ENCODE results near the gene DNM3.
"Not testable (repeated sequence)": the region's sequence is repeated elsewhere in the genome, so short reads cannot be mapped to it uniquely, and the experiment has no call there.

The DNM3 gene

GRCh38 chr1:172298141-172298540 is 456.8 kb downstream of the DNM3 start:
- no peak for DNase-seq

GRCh38 chr1:172298911-172299310 is 457.6 kb downstream of the DNM3 start:
- no peak for DNase-seq

DNA sequence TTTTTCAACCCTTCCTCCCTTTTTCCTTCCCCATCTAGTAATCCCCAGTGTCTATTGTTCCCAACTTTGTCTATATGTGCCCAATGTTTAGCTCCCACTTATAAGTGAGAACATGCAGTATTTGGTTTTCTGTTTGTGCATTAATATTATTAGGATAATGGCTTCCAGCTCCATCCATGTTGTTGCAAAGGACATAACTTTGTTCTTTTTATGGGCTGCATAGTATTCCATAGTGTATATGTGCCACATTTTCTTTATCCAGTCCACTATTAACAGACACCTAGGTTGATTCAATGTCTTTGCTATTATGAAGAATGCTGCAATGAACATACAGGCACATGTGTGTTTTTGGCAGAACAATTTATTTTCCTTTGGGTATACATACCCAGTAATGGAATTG is 458.2 kb downstream of the DNM3 start:
- DNase-seq: no peak

- not testable (repeated sequence) for DNase-seq
Measured at GRCh38 chr1:172307508-172307907, 466.2 kb downstream of the DNM3 start.

- DNase-seq: no peak
Measured at GRCh38 chr1:172308142-172308541, 466.8 kb downstream of the DNM3 start.

DNA sequence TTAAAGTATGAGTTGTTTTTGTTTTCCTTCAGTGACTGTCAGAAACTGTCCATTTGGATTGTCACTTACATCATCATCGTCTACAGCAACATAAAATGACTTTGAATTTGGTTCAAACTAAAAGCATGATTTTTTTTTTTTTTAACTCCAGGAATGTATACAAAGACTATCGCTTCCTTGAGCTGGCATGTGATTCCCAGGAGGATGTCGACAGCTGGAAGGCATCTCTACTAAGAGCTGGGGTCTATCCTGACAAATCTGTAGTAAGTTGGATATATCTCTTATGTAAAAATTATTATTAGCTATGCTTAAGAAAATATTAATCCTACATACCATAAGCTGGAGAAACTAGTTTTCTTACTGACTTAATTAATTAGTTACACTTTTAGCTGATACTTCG is 467.3 kb downstream of the DNM3 start:
- DNase-seq: no peak

- no peak for DNase-seq
Measured at GRCh38 chr1:172320733-172321132, 479.4 kb downstream of the DNM3 start.

- no peak for DNase-seq
Measured at GRCh38 chr1:172321451-172321850, 480.2 kb downstream of the DNM3 start.

GRCh38 chr1:172322219-172323061 is 481.1 kb downstream of the DNM3 start:
- DNase-seq: no peak

GRCh38 chr1:172323686-172324085 is 482.4 kb downstream of the DNM3 start:
- no peak for DNase-seq

GRCh38 chr1:172324086-172324485 is 482.8 kb downstream of the DNM3 start:
- DNase-seq: no peak

- no peak for DNase-seq
Measured at GRCh38 chr1:172324761-172325160, 483.5 kb downstream of the DNM3 start.

GRCh38 chr1:172325531-172325930 is 484.2 kb downstream of the DNM3 start:
- DNase-seq: no peak

DNA sequence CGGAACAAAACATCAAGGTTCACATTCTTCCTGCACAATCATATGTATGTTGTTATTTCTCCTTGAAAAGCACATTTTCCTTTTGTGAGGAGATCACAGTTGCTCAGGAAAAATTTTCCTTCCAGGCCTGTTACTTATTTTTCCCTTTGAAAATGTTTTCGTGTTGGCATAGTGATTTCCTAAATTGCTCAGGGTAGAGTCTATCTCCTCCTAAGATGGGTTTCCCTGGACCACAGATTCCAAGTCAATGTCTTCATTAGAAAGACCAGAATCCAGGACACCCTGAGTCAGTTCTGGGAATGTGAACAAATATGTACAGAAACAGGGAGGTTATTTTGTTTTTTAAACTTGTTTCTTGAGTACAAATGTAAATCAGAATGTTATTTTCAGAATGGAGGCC is 484.8 kb downstream of the DNM3 start:
- DNase-seq: no peak

DNA sequence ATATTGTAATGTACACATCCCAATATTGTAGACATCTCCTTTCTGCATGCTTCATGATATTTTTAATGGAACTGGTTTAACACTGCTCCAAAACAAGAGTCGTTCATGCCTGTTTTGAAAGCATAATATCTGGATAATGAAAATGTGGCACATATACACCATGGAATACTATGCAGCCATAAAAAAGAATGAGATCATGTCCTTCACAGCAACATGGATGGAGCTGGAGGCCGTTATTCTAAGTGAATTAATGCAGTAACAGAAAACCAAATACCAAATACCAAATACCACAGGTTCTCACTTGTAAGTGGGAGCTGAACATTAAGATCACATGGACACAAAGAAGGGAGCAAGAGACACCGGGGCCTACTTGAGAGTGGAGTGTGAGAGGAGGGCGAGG is 487.0 kb downstream of the DNM3 start:
- DNase-seq: no peak

GRCh38 chr1:172332230-172332629 is 490.9 kb downstream of the DNM3 start:
- no peak for DNase-seq

GRCh38 chr1:172335377-172335776 is 494.1 kb downstream of the DNM3 start:
- DNase-seq: no peak

DNA sequence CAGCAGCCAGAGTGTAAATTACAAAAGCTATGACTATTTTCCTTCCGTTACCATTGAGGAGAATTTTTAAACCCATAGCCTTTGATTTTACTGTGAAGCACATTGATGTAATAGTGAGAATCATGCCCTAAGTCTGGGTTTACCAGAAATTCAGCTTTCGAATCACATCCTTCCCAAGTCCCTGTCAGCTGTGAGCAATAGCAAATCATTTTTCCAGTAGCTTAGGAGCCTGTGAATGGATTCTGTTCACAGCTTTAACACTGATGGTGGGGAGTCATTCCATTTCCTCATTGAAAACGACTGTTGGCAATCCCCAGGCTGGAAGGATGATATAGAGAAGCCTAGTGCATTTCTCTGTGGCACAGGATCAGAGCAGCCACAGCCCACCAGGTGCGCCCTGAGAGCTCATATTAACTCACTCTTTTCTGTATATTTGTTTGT is 497.0 kb downstream of the DNM3 start:
- no peak for DNase-seq

DNA sequence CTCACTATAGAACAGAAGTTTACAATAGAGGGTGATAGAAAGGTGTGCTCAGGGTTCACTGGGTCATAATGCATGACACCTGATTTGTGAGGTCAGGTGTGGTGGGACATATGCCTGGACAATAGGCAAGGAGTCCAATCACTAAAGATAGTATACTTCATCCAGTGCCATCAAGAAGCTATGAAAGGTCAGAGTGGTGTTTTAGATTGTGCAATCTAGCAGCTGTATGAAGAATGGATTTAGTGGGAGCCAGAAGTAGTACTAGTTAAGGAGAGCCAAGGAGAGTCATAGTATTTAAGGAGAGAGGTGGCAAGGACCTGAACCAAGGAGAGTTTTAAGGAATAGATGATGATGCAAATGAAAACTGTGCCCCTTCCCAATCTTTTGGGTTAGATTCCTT is 498.5 kb downstream of the DNM3 start:
- DNase-seq: no peak

DNA sequence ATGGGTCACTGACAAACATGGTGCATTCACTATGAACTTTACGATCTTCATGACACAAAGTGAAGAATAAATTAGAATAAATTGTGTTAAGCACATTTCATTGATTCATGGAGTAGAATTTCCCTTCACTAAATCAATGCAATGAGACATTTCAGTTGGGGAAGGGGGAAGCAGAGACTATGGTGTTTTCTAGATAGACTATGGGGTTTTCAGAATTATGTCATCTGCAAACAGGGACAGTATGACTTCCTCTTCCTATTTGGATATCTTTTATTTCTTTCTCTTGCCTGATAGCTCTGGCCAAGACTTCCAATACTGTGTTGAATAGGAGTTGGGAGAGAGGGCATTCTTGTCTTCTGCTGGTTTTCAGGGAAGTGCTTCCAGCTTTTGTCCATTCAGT is 499.2 kb downstream of the DNM3 start:
- no peak for DNase-seq

GRCh38 chr1:172341697-172342096 is 500.4 kb downstream of the DNM3 start:
- DNase-seq: no peak

- DNase-seq: no peak
Measured at GRCh38 chr1:172342584-172343239, 501.4 kb downstream of the DNM3 start.

GRCh38 chr1:172343240-172344160 is 502.2 kb downstream of the DNM3 start:
- DNase-seq: no peak
